Choroid plexus epithelial cell (primary cell): Measurements from ENCODE around the gene GATA6.

Experiments
- DNase-seq: peaks from one replicate; pipeline ENCODE4 v3.0.0-alpha.2; 2010; ENCODE audit warnings: low read depth
- H3K4me3 ChIP-seq: 2 replicates; pipeline ENCODE4 v1.5.1; 2011; ENCODE audit warnings: low read depth, mild to moderate bottlenecking, control low read depth, low read length, moderate library complexity
- CTCF ChIP-seq: conservative IDR thresholded peaks from 2 replicates; pipeline ENCODE4 v1.5.1; 2011; ENCODE audit warnings: low read depth, mild to moderate bottlenecking, control low read depth, inconsistent platforms, low read length, moderate library complexity

GATA6 gene

GRCh38 chr18:22204996-22205395 is 35.6 kb downstream of the GATA6 start:
- TF ChIP-seq CTCF: no peak
- no peak overlapping the region for H3K4me3 ChIP-seq
- DNase-seq: no peak

- no peak overlapping the region for H3K4me3 ChIP-seq
- DNase-seq: peak; percentile 80
Observed at GRCh38 chr18:22207021-22207758, 37.8 kb downstream of the GATA6 start.

GRCh38 chr18:22210311-22210754 is 40.9 kb downstream of the GATA6 start:
- no peak for TF ChIP-seq CTCF
- peak; percentile 68 for DNase-seq
- H3K4me3 ChIP-seq: no peak overlapping the region

More at GRCh38 chr18:22207021-22207758, 37.8 kb downstream of the GATA6 start:
- no peak for TF ChIP-seq CTCF

- no peak for DNase-seq
- TF ChIP-seq CTCF: no peak
- no peak overlapping the region for H3K4me3 ChIP-seq
Observed at GRCh38 chr18:22211657-22212056, 42.3 kb downstream of the GATA6 start.

GRCh38 chr18:22213333-22213973 is 44.1 kb downstream of the GATA6 start:
- no peak for DNase-seq
- H3K4me3 ChIP-seq: no peak overlapping the region
- TF ChIP-seq CTCF: no peak

- no peak for TF ChIP-seq CTCF
- DNase-seq: peak; percentile 80
Observed at GRCh38 chr18:22214731-22215528, 45.5 kb downstream of the GATA6 start.

More at GRCh38 chr18:22214731-22215528, 45.5 kb downstream of the GATA6 start:
- no peak overlapping the region for H3K4me3 ChIP-seq
